HepG2 (cell line): ENCODE measurements around the gene SOST. TPM values are rescaled to one million over a fixed set of nuclear protein-coding genes. Genes with fewer than 3 reads are reported as not detected.

Source experiments
- EHMT2 ChIP-seq: fragments of 200-600 bp; sonication (generic); IDR thresholded peaks from 2 replicates; pipeline ENCODE4 v1.7.0; 2017; ENCODE audit warnings: antibody characterized with exemption, low read depth, low read length, borderline replicate concordance
- NFE2L1 ChIP-seq: sonication (generic); formaldehyde crosslinking; IDR thresholded peaks from 2 replicates; pipeline ENCODE4 v1.4.0; 2020; ENCODE audit warnings: missing genetic modification reagents, mild to moderate bottlenecking, borderline replicate concordance
- PAX8 ChIP-seq: sonication (generic); formaldehyde crosslinking; IDR thresholded peaks from 2 replicates; pipeline ENCODE4 v1.8.0; 2022; ENCODE audit warnings: mild to moderate bottlenecking, missing genetic modification reagents, borderline replicate concordance
- ZNF660 ChIP-seq: sonication (generic); formaldehyde crosslinking; IDR thresholded peaks from 2 replicates; pipeline ENCODE4 v1.5.1; 2020; ENCODE audit warnings: mild to moderate bottlenecking, low read depth, missing genetic modification reagents, borderline replicate concordance
- polyA plus RNA-seq, 8 experiments: library from polyadenylated mRNA; depleted of rRNA in 3 of 8; stranded (reverse) in 7 of 8; unstranded in 1 of 8; fragments of >200 nt; fragmentation: Illumina TruSeq in 4 of 8; extraction: Trizol in 4 of 8; gene quantifications; 2 replicates each; pipeline versions ENCODE4 v1.2.1 to v1.2.3, GENCODE V29; 2011 to 2016; ENCODE audit warnings: low read depth in 4 of 8, missing spikeins in 1 of 8, mixed read lengths in 1 of 8; ENCODE audit not compliant: insufficient read depth in 1 of 8
- total RNA-seq, 5 experiments: library from RNA; depleted of rRNA; stranded (reverse); fragments of >200 nt; fragmentation: Illumina TruSeq; extraction: Trizol; gene quantifications; 2 replicates each; pipeline ENCODE4 v1.2.3, GENCODE V29; 2016; ENCODE audit warnings: low read depth in 1 of 5
- TF ChIP-seq, protein P1 (sequence below), 2 experiments: fragments of 450-650 bp in 1 of 2; sonication (generic) in 1 of 2; formaldehyde crosslinking in 1 of 2; IDR thresholded peaks; 2 replicates each; pipeline versions ENCODE4 v1.6.1 to v1.8.0; 2016 to 2022; ENCODE audit warnings: antibody characterized with exemption in 1 of 2, mild to moderate bottlenecking in 1 of 2, missing genetic modification reagents in 1 of 2
- TF ChIP-seq, protein P2 (sequence below): sonication (generic); formaldehyde crosslinking; conservative IDR thresholded peaks from 2 replicates; pipeline ENCODE4 v1.4.0; 2020; ENCODE audit warnings: mild to moderate bottlenecking, missing genetic modification reagents, moderate library complexity
- TF ChIP-seq, protein P3 (sequence below): fragments of 450-650 bp; IDR thresholded peaks from 2 replicates; pipeline ENCODE4 v1.6.1; 2017; ENCODE audit warnings: mild to moderate bottlenecking
- TF ChIP-seq, protein P4 (sequence below): sonication (generic); formaldehyde crosslinking; IDR thresholded peaks from 2 replicates; pipeline ENCODE4 v1.8.0; 2022; ENCODE audit warnings: mild to moderate bottlenecking, missing genetic modification reagents, moderate library complexity

The SOST gene
- total and polyA plus RNA-seq, 2 of the 13 experiments (the other 11 are each of a cell fraction or from before 2014, with no cell fraction given) = not detected

DNA sequence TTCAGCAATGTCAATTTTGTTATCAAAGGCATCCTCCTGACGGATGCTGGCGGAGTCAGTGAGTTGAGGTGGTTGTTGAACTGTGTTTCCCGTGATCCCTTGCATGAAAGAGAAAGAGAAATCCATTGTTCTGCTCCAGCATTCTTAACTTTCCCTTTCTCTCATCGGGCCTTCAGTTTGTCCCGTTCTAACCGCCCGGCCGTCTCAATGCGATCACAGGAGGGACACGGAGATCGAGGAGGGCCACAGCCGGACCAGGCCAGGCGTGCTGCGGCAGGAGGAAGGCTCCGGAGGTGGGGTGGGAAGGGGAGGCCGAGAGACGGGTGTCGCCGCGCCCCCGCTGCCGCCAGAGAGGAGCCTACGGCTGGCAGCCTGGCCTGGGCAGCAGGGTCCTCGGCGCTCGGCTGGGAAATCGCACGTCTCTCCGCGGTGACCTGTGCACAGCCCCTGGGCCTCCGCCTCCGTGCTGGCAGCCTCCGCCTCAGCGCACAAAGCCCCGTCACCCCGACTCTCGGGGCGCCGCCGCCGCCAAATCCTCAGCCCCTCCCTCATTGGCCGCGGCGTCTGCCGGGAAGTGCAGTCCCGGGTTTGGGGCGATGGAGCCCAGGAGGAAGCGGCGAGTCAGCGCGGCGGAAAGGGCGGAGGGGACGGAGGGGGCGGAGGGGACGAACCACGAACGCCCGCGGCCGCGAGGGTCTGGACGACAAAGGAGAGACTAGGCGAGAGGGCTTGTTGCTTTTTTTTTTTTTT is 38.1 kb downstream of the SOST start (continued):
- TF ChIP-seq, protein P1, sequence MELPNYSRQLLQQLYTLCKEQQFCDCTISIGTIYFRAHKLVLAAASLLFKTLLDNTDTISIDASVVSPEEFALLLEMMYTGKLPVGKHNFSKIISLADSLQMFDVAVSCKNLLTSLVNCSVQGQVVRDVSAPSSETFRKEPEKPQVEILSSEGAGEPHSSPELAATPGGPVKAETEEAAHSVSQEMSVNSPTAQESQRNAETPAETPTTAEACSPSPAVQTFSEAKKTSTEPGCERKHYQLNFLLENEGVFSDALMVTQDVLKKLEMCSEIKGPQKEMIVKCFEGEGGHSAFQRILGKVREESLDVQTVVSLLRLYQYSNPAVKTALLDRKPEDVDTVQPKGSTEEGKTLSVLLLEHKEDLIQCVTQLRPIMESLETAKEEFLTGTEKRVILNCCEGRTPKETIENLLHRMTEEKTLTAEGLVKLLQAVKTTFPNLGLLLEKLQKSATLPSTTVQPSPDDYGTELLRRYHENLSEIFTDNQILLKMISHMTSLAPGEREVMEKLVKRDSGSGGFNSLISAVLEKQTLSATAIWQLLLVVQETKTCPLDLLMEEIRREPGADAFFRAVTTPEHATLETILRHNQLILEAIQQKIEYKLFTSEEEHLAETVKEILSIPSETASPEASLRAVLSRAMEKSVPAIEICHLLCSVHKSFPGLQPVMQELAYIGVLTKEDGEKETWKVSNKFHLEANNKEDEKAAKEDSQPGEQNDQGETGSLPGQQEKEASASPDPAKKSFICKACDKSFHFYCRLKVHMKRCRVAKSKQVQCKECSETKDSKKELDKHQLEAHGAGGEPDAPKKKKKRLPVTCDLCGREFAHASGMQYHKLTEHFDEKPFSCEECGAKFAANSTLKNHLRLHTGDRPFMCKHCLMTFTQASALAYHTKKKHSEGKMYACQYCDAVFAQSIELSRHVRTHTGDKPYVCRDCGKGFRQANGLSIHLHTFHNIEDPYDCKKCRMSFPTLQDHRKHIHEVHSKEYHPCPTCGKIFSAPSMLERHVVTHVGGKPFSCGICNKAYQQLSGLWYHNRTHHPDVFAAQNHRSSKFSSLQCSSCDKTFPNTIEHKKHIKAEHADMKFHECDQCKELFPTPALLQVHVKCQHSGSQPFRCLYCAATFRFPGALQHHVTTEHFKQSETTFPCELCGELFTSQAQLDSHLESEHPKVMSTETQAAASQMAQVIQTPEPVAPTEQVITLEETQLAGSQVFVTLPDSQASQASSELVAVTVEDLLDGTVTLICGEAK (IDR thresholded peaks at IDR 0.05) = no peak
- TF ChIP-seq, protein P1 (CRISPR knock-in tag; IDR thresholded peaks at IDR 0.05) = peak; percentile 65; the same call in 1 of the 2 replicates
- TF ChIP-seq NFE2L1 (CRISPR knock-in tag) (no peak), PAX8 (CRISPR knock-in tag) (no peak; the same call in 1 of the 2 replicates), ZNF660 (CRISPR knock-in tag) (no peak), EHMT2 (no peak)
- TF ChIP-seq, protein P2, sequence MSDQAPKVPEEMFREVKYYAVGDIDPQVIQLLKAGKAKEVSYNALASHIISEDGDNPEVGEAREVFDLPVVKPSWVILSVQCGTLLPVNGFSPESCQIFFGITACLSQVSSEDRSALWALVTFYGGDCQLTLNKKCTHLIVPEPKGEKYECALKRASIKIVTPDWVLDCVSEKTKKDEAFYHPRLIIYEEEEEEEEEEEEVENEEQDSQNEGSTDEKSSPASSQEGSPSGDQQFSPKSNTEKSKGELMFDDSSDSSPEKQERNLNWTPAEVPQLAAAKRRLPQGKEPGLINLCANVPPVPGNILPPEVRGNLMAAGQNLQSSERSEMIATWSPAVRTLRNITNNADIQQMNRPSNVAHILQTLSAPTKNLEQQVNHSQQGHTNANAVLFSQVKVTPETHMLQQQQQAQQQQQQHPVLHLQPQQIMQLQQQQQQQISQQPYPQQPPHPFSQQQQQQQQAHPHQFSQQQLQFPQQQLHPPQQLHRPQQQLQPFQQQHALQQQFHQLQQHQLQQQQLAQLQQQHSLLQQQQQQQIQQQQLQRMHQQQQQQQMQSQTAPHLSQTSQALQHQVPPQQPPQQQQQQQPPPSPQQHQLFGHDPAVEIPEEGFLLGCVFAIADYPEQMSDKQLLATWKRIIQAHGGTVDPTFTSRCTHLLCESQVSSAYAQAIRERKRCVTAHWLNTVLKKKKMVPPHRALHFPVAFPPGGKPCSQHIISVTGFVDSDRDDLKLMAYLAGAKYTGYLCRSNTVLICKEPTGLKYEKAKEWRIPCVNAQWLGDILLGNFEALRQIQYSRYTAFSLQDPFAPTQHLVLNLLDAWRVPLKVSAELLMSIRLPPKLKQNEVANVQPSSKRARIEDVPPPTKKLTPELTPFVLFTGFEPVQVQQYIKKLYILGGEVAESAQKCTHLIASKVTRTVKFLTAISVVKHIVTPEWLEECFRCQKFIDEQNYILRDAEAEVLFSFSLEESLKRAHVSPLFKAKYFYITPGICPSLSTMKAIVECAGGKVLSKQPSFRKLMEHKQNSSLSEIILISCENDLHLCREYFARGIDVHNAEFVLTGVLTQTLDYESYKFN = no peak; the same call in 1 of the 2 replicates
- TF ChIP-seq, protein P3, sequence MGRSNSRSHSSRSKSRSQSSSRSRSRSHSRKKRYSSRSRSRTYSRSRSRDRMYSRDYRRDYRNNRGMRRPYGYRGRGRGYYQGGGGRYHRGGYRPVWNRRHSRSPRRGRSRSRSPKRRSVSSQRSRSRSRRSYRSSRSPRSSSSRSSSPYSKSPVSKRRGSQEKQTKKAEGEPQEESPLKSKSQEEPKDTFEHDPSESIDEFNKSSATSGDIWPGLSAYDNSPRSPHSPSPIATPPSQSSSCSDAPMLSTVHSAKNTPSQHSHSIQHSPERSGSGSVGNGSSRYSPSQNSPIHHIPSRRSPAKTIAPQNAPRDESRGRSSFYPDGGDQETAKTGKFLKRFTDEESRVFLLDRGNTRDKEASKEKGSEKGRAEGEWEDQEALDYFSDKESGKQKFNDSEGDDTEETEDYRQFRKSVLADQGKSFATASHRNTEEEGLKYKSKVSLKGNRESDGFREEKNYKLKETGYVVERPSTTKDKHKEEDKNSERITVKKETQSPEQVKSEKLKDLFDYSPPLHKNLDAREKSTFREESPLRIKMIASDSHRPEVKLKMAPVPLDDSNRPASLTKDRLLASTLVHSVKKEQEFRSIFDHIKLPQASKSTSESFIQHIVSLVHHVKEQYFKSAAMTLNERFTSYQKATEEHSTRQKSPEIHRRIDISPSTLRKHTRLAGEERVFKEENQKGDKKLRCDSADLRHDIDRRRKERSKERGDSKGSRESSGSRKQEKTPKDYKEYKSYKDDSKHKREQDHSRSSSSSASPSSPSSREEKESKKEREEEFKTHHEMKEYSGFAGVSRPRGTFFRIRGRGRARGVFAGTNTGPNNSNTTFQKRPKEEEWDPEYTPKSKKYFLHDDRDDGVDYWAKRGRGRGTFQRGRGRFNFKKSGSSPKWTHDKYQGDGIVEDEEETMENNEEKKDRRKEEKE = no peak
- TF ChIP-seq, protein P4, sequence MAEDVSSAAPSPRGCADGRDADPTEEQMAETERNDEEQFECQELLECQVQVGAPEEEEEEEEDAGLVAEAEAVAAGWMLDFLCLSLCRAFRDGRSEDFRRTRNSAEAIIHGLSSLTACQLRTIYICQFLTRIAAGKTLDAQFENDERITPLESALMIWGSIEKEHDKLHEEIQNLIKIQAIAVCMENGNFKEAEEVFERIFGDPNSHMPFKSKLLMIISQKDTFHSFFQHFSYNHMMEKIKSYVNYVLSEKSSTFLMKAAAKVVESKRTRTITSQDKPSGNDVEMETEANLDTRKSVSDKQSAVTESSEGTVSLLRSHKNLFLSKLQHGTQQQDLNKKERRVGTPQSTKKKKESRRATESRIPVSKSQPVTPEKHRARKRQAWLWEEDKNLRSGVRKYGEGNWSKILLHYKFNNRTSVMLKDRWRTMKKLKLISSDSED = no peak
